ENCODE measurements around the gene GPR37L1. TPM values are rescaled to one million over a fixed set of nuclear protein-coding genes. Genes with fewer than 3 reads are reported as not detected.

GPR37L1 gene
- total and polyA plus RNA-seq, 9 donors, result 0.01 to 0.34 (median 0.12) TPM; not detected in 2

- Histone ChIP-seq H3K4me3 (no peak overlapping the region), H3K27ac (no peak overlapping the region), H3K36me3 (no peaks in the 10 kb centered on the region), H3K27me3 (no peaks in the 10 kb centered on the region), H3K4me1 (ENCODE audit: insufficient read depth) (no peaks in the 10 kb centered on the region), H3K9me3 (no peaks in the 10 kb centered on the region)
- no peak for DNase-seq
- 48 to 64% (median 62%) methylated on average over 4 of the region's 4 CpGs for WGBS, 3 donors
- TF ChIP-seq CTCF (IDR thresholded peaks at IDR 0.05) (no peak), EP300 (IDR thresholded peaks at IDR 0.05) (no peak), POLR2A (IDR thresholded peaks at IDR 0.05) (no peak)
- intact Hi-C loops (cut with DNase I), result no loop called here
Observed at GRCh38 chr1:202149566-202149965, 26.8 kb downstream of the GPR37L1 start.

- no peak overlapping the region for H3K27ac ChIP-seq
- WGBS, 3 donors, result 89 to 92% (median 90%) methylated on average over 9 of the region's 9 CpGs
- H3K4me1 ChIP-seq (ENCODE audit: insufficient read depth), result no peaks in the 10 kb centered on the region
- DNase-seq, result no peak
- no peaks in the 10 kb centered on the region for H3K27me3 ChIP-seq
- intact Hi-C loops (cut with DNase I), result no loop called here
- H3K9me3 ChIP-seq, result no peaks in the 10 kb centered on the region
- TF ChIP-seq CTCF (IDR thresholded peaks at IDR 0.05) (no peak), POLR2A (IDR thresholded peaks at IDR 0.05) (no peak), EP300 (IDR thresholded peaks at IDR 0.05) (no peak)
- H3K36me3 ChIP-seq, result no peaks in the 10 kb centered on the region
- H3K4me3 ChIP-seq, result no peak overlapping the region
Observed at GRCh38 chr1:202150187-202150586, 27.5 kb downstream of the GPR37L1 start.

- no peak overlapping the region for H3K4me3 ChIP-seq
- no peaks in the 10 kb centered on the region for H3K9me3 ChIP-seq
- intact Hi-C loops (cut with DNase I), result no loop called here
- H3K36me3 ChIP-seq, result no peaks in the 10 kb centered on the region
- no peak overlapping the region for H3K27ac ChIP-seq
- TF ChIP-seq POLR2A (IDR thresholded peaks at IDR 0.05), result no peak
- no peak for TF ChIP-seq EP300 (IDR thresholded peaks at IDR 0.05)
- TF ChIP-seq CTCF (IDR thresholded peaks at IDR 0.05), result no peak
- WGBS, 3 donors, result 85 to 89% (median 85%) methylated on average over 8 of the region's 8 CpGs
- no peaks in the 10 kb centered on the region for H3K4me1 ChIP-seq (ENCODE audit: insufficient read depth)
- H3K27me3 ChIP-seq, result no peaks in the 10 kb centered on the region
- no peak for DNase-seq
Observed at GRCh38 chr1:202150602-202151001, 27.9 kb downstream of the GPR37L1 start.

GRCh38 chr1:202151045-202151444 lies 28.3 kb downstream of the GPR37L1 start:
- H3K4me1 ChIP-seq (ENCODE audit: insufficient read depth), result no peaks in the 10 kb centered on the region
- no peak overlapping the region for H3K27ac ChIP-seq
- TF ChIP-seq EP300 (IDR thresholded peaks at IDR 0.05) (no peak), CTCF (IDR thresholded peaks at IDR 0.05) (no peak), POLR2A (IDR thresholded peaks at IDR 0.05) (no peak)
- intact Hi-C loops (cut with DNase I), result no loop called here
- DNase-seq, result no peak
- H3K27me3 ChIP-seq, result no peaks in the 10 kb centered on the region
- H3K9me3 ChIP-seq, result no peaks in the 10 kb centered on the region
- no peaks in the 10 kb centered on the region for H3K36me3 ChIP-seq
- 83 to 92% (median 88%) methylated on average over 2 of the region's 2 CpGs for WGBS, 3 donors
- H3K4me3 ChIP-seq, result no peak overlapping the region

GRCh38 chr1:202152399-202152798 lies 29.7 kb downstream of the GPR37L1 start:
- Histone ChIP-seq H3K9me3 (no peaks in the 10 kb centered on the region), H3K27ac (no peak overlapping the region), H3K36me3 (no peaks in the 10 kb centered on the region), H3K4me3 (no peak overlapping the region), H3K4me1 (ENCODE audit: insufficient read depth) (no peaks in the 10 kb centered on the region), H3K27me3 (no peaks in the 10 kb centered on the region)
- TF ChIP-seq EP300 (IDR thresholded peaks at IDR 0.05), result no peak
- TF ChIP-seq POLR2A (IDR thresholded peaks at IDR 0.05), result no peak
- no peak for TF ChIP-seq CTCF (IDR thresholded peaks at IDR 0.05)
- DNase-seq, result no peak
- 76 to 85% (median 82%) methylated on average over 10 of the region's 10 CpGs for WGBS, 3 donors
- intact Hi-C loops (cut with DNase I), result no loop called here
